VCaP (cell line): Measurements from ENCODE around the gene PCDHB14.
"Not testable (repeated sequence)": the region's sequence is repeated elsewhere in the genome, so short reads cannot be mapped to it uniquely, and the experiment has no call there.

Experiments
- H3K27ac ChIP-seq: fragments of 450-650 bp; 2 replicates; pipeline ENCODE4 v1.5.1; 2017
- TF ChIP-seq, protein P1 (sequence below): fragments of 450-650 bp; conservative IDR thresholded peaks from 2 replicates; pipeline ENCODE4 v1.5.1; 2017; ENCODE audit warnings: mild to moderate bottlenecking, moderate library complexity

PCDHB14 gene

DNA sequence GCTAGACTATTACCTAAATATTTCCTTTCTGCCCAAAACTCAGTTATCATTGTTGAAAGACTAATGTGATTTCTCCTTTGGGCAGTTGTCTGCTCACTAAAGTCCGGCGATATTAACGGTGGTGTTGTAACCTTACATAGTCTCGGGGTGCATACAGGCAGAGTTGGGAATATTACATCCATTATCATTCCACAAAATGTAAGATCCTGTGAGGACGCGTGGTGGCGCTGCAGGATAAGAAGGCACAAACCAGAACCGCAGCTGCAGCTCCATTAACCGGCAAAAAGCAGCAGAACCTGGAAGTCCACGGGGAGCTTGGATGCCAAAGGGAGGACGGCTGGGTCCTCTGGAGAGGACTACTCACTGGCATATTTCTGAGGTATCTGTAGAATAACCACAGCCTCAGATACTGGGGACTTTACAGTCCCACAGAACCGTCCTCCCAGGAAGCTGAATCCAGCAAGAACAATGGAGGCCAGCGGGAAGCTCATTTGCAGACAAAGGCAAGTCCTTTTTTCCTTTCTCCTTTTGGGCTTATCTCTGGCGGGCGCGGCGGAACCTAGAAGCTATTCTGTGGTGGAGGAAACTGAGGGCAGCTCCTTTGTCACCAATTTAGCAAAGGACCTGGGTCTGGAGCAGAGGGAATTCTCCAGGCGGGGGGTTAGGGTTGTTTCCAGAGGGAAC, 9.3 kb upstream of the PCDHB14 start, which contains the start of gene PCDHB13:
TSS of gene PCDHB13 (plus strand) at position 264 of the 684 bp plus-strand sequence. CDS start at position 469, 205 bp downstream.
- H3K27ac ChIP-seq: not testable (repeated sequence)

GRCh38 chr5:141214583-141214982, 8.6 kb upstream of the PCDHB14 start:
- not testable (repeated sequence) for H3K27ac ChIP-seq

More for the DNA sequence above, 9.3 kb upstream of the PCDHB14 start, which contains the start of gene PCDHB13:
- TF ChIP-seq, protein P1, sequence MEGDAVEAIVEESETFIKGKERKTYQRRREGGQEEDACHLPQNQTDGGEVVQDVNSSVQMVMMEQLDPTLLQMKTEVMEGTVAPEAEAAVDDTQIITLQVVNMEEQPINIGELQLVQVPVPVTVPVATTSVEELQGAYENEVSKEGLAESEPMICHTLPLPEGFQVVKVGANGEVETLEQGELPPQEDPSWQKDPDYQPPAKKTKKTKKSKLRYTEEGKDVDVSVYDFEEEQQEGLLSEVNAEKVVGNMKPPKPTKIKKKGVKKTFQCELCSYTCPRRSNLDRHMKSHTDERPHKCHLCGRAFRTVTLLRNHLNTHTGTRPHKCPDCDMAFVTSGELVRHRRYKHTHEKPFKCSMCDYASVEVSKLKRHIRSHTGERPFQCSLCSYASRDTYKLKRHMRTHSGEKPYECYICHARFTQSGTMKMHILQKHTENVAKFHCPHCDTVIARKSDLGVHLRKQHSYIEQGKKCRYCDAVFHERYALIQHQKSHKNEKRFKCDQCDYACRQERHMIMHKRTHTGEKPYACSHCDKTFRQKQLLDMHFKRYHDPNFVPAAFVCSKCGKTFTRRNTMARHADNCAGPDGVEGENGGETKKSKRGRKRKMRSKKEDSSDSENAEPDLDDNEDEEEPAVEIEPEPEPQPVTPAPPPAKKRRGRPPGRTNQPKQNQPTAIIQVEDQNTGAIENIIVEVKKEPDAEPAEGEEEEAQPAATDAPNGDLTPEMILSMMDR: peak; percentile 47

DNA sequence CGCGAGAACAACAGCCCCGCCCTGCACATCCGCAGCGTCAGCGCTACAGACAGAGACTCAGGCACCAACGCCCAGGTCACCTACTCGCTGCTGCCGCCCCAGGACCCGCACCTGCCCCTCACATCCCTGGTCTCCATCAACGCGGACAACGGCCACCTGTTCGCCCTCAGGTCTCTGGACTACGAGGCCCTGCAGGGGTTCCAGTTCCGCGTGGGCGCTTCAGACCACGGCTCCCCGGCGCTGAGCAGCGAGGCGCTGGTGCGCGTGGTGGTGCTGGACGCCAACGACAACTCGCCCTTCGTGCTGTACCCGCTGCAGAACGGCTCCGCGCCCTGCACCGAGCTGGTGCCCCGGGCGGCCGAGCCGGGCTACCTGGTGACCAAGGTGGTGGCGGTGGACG, 7.6 kb upstream of the PCDHB14 start:
- H3K27ac ChIP-seq: not testable (repeated sequence)

- not testable (repeated sequence) for H3K27ac ChIP-seq
Measured at GRCh38 chr5:141216035-141216434, 7.1 kb upstream of the PCDHB14 start.

DNA sequence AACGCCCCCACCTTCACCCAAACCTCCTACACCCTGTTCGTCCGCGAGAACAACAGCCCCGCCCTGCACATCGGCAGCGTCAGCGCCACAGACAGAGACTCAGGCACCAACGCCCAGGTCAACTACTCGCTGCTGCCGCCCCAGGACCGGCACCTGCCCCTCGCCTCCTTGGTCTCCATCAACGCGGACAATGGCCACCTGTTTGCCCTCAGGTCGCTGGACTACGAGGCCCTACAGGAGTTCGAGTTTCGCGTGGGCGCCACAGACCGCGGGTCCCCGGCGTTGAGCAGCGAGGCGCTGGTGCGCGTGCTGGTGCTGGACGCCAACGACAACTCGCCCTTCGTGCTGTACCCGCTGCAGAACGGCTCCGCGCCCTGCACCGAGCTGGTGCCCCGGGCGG, 1.7 kb downstream of the PCDHB14 start:
- H3K27ac ChIP-seq: not testable (repeated sequence)

- not testable (repeated sequence) for H3K27ac ChIP-seq
Measured at GRCh38 chr5:141225421-141225820, 2.3 kb downstream of the PCDHB14 start.

GRCh38 chr5:141234109-141234667, 11.0 kb downstream of the PCDHB14 start:
- TF ChIP-seq, protein P1: peak; percentile 77
- H3K27ac ChIP-seq: no peak overlapping the region

GRCh38 chr5:141235922-141236321, 12.8 kb downstream of the PCDHB14 start:
- H3K27ac ChIP-seq: not testable (repeated sequence)

- H3K27ac ChIP-seq: no peak overlapping the region
Measured at GRCh38 chr5:141236516-141237313, 13.6 kb downstream of the PCDHB14 start.

GRCh38 chr5:141241496-141241895, 18.4 kb downstream of the PCDHB14 start:
- no peak overlapping the region for H3K27ac ChIP-seq
- TF ChIP-seq, protein P1: no peak

More at GRCh38 chr5:141236516-141237313, 13.6 kb downstream of the PCDHB14 start:
- TF ChIP-seq, protein P1: no peak
